ENCODE measurements around the gene SPANXN5.
"Not testable (repeated sequence)": the region's sequence is repeated elsewhere in the genome, so short reads cannot be mapped to it uniquely, and the experiment has no call there.

SPANXN5 gene

GRCh38 chrX:52797327-52797726 is at the start of gene SPANXN5:
Gene SPANXN5, minus strand, starts transcription at chrX:52797427. Its CDS starts 79 bp downstream, at chrX:52797348.
- DNase-seq; intact Hi-C loops (cut with DNase I): not testable (repeated sequence)

GRCh38 chrX:52843619-52844018 is 46.4 kb upstream of the SPANXN5 start:
- intact Hi-C loops (cut with DNase I): not testable (repeated sequence)

GRCh38 chrX:52839137-52839536 is 41.9 kb upstream of the SPANXN5 start:
- intact Hi-C loops (cut with DNase I): no loop called here
- DNase-seq: no peak

More at GRCh38 chrX:52843619-52844018, 46.4 kb upstream of the SPANXN5 start:
- not testable (repeated sequence) for DNase-seq

- intact Hi-C loops (cut with DNase I): no loop called here
These were observed 33.3 kb upstream of the SPANXN5 start for GRCh38 chrX:52830551-52830950.

GRCh38 chrX:52824608-52825007 is 27.4 kb upstream of the SPANXN5 start:
- DNase-seq: no peak
- intact Hi-C loops (cut with DNase I): no loop called here

More at GRCh38 chrX:52830551-52830950, 33.3 kb upstream of the SPANXN5 start:
- no peak for DNase-seq

GRCh38 chrX:52821079-52821760 is 24.0 kb upstream of the SPANXN5 start:
- no peak for DNase-seq
- intact Hi-C loops (cut with DNase I): no loop called here

- intact Hi-C loops (cut with DNase I): no loop called here
- DNase-seq: no peak
These were observed 22.6 kb upstream of the SPANXN5 start for GRCh38 chrX:52819788-52820187.

- no peak for DNase-seq
- intact Hi-C loops (cut with DNase I): no loop called here
These were observed 13.9 kb upstream of the SPANXN5 start, which contains the start of gene XAGE5 for GRCh38 chrX:52811065-52811625. Gene XAGE5, plus strand, starts transcription at chrX:52811287. Its CDS starts 1,280 bp downstream, at chrX:52812567.

- intact Hi-C loops (cut with DNase I); DNase-seq: not testable (repeated sequence)
These were observed 7.6 kb upstream of the SPANXN5 start for GRCh38 chrX:52804876-52805275.

GRCh38 chrX:52773504-52773903 is 23.7 kb downstream of the SPANXN5 start:
- DNase-seq; intact Hi-C loops (cut with DNase I): not testable (repeated sequence)

GRCh38 chrX:52765983-52766382 is 31.2 kb downstream of the SPANXN5 start:
- DNase-seq; intact Hi-C loops (cut with DNase I): not testable (repeated sequence)

- intact Hi-C loops (cut with DNase I); DNase-seq: not testable (repeated sequence)
These were observed 46.3 kb downstream of the SPANXN5 start, which contains the start of gene SSX2B for GRCh38 chrX:52750952-52751351. Gene SSX2B, plus strand, starts transcription at chrX:52751252. Its CDS starts 1,429 bp downstream, at chrX:52752681.

All from head of caudate nucleus (tissue), 42 donors.